HG03280 (cell line): ENCODE results near the gene SLC9A5.

Experiments used
- ATAC-seq: cut with Tn5 transposase; IDR thresholded peaks from one replicate; pipeline ENCODE4 v1.9.1; 2021; ENCODE audit warnings: mild to moderate bottlenecking, moderate library complexity; ENCODE audit not compliant: unreplicated experiment

SLC9A5 gene

DNA sequence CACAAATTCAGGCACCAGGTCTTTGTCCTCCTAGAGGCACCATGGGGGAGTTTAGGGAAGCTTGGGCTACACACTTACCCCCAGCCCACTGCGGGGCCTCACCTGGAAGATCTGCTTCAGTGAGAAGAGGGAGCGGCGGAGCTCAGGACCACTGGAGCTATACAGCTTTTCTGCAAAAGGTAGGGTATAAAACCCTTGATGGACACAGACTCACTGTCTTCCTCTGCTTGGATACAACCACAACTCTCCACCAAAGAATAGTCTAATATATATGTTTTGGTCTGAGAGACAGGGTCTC, 10.6 kb upstream of the SLC9A5 start:
- ATAC-seq = no peak

GRCh38 chr16:67238806-67239470, 9.8 kb upstream of the SLC9A5 start:
- no peak for ATAC-seq

DNA sequence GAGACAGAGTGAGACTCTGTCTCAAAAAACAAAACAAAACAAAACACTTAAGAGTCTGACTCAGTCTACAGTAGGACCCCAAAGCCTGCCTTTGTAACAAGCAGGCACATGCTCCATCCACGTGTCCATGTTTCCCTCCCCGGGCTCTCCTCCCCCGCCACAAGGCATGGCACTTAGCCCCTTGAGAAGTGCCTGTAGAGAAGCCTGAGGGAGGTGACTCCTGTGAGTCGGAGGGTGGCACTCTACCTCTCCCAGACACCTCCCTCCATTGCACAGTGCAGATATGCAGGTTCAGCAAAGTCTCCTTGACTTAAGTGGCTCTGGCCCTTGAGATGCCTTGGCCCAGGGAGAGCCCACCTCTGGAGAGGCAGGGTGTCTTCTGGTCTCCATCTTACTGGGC, 8.3 kb upstream of the SLC9A5 start:
- ATAC-seq = no peak

- no peak for ATAC-seq
Measured at GRCh38 chr16:67241008-67241900, 7.5 kb upstream of the SLC9A5 start.

GRCh38 chr16:67242138-67242730, 6.5 kb upstream of the SLC9A5 start:
- no peak for ATAC-seq

- no peak for ATAC-seq
Measured at GRCh38 chr16:67243481-67243880, 5.3 kb upstream of the SLC9A5 start.

GRCh38 chr16:67244387-67245185, 4.2 kb upstream of the SLC9A5 start:
- peak; percentile 35 for ATAC-seq

GRCh38 chr16:67245186-67245585, 3.6 kb upstream of the SLC9A5 start:
- no peak for ATAC-seq

- no peak for ATAC-seq
Measured at GRCh38 chr16:67245674-67246080, 3.1 kb upstream of the SLC9A5 start.

- ATAC-seq = peak; percentile 21
Measured at GRCh38 chr16:67246081-67246755, 2.6 kb upstream of the SLC9A5 start.

DNA sequence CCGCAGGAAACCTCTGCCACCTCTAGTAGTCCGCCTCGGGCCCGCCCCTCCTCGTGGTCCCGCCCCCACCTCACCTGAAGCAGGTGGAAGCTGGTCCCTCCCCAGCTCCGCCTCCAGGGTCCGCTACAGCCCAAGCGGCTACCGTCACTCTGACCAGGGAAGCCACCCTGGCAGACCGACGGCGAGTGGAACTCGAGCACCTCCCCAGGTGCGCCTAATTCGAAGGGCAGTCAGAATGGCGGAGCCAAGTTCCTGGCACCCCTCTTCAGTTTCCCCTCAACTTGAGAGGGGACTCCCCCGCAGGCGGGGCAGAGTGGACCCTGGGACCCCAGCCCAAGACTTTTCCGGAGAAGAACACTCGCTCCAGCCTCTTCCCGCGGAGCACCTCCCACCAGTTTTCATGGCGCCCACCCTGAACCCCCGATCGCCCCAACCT, 2.0 kb upstream of the SLC9A5 start:
- ATAC-seq = peak; percentile 17

DNA sequence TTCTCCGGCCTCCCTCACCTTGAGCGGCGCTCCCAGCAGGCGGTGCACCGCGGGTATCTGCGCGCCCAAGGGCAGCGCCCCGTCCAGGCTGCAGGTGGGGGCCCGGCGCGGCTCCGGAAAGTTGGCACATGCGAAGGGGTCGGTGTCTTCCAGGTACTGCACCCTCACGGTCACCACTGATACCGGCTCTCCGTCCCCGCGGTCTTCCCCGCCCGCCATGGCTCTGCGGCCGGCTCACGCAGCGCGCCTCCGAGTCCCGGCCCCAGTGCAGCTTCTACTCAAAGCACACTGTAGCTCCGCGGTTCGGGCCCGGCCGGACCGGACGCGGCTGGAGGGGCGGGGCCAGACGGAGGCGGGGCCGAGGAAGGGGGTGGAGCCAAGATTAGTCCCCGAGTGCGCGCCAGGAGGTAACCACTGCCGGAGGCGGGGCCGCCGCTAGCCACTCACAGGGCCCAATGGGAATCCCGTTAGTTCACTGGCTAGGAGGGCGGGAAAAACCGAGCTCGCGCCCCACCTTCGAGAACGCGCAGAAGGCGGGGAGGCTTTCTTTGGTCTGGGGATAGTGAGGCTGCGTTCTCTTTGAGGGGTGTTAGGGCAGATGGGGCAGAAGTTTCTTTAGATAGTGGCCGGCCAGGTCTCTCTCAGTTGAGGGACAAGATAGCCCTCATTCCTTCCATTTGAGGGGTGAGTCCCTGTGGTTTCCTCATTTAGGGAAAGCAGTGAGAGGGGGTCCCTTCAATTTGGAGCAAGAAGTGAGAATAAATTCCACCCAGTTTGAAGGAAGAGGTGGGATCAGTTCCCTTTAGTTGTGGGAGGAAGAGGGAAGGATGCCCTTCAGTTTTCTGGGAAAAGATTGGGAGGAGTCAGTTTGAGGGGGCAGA, 1.3 kb upstream of the SLC9A5 start, which contains the start of gene FHOD1:
FHOD1 (minus strand) TSS at position 290 of the 881 bp plus-strand sequence; CDS start at position 219, 71 bp downstream.
- ATAC-seq = peak; percentile 53

- ATAC-seq = no peak
Measured at GRCh38 chr16:67248073-67248400, 742 bp upstream of the SLC9A5 start.

GRCh38 chr16:67249178-67250044, 632 bp downstream of the SLC9A5 start:
- no peak for ATAC-seq

- ATAC-seq = no peak
Measured at GRCh38 chr16:67250045-67250327, 1.2 kb downstream of the SLC9A5 start.

DNA sequence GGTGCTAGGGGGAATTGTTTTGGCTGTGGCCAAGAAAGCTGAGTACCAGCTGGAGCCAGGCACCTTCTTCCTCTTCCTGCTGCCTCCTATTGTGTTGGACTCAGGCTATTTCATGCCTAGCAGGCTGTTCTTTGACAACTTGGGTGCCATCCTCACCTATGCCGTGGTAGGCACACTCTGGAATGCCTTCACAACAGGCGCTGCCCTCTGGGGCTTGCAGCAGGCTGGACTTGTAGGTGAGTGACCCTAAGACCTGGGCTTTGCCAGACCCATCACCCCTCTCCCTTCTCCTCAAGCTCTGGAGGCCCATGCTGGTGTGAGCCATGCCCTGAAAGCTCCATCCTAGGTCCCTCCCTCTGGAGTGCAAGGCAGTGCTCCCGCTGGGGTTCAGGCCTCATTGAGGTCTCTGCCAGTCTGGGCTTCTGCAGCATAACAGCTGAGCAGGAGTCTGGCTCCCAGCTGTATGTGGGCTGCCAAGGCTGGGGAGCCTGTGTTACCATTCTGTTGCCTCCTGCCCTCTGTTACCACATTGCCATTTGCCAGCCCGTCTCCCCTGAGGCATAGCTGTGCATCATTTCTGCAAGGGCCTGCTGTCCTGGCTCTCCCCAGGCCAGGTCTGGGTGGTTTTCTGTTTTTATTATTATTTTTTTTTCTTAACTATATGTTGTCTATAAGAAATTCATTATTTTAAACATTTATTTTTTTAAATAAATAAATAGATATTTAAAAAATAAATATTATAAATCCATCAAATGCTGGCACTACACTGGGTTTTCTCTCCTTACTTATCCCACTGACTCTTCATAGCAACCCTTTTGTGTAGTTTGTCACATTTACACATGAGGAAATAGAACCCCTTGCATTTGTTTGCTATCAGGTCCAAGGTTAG, 4.1 kb downstream of the SLC9A5 start:
- no peak for ATAC-seq

DNA sequence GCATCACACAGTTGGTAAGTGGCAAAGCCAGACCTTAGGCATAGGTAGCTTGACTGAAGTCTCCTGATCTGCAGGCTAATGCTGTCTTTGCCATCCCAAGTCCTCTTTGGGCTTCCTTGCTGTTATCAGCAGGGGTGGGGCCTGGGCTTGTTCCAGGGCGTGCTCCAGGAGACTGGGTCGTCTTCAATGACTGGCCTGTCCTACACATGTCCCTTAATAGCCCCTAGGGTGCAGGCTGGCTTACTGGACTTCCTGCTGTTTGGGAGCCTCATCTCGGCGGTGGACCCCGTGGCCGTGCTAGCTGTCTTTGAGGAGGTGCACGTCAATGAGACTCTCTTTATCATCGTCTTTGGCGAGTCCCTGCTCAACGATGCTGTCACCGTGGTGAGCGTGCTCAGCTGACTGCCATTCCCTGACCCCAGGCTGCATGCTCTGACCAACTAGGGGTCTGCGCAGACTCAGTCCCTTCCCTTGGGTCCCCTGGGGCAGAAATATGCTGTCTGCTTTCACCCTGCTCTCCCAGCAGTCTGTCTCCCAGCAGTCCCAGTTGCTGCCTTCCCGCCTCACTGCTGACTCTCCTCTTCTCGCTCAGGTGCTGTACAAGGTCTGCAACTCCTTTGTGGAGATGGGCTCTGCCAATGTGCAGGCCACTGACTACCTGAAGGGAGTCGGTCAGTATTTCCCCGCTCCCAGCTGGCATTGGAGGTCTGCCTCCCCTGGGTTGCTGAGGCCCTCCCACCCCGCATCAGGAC, 6.2 kb downstream of the SLC9A5 start:
- ATAC-seq = no peak
